Loucy (cell line): ENCODE measurements around the gene RNF41.
"Not testable (repeated sequence)": the region's sequence is repeated elsewhere in the genome, so short reads cannot be mapped to it uniquely, and the experiment has no call there.

ENCODE experiments used
- H2AFZ ChIP-seq: fragments of 200-600 bp; sonication (generic); 2 replicates; pipeline ENCODE4 v1.6.0; 2016; ENCODE audit warnings: antibody characterized with exemption, mild to moderate bottlenecking, low read length, moderate library complexity
- H3F3A ChIP-seq: fragments of 200-600 bp; 2 replicates; pipeline ENCODE4 v1.6.0; 2016; ENCODE audit warnings: antibody characterized with exemption, low read depth, mild to moderate bottlenecking
- H3K27me3 ChIP-seq: fragments of 200-600 bp; sonication (generic); 2 replicates; pipeline ENCODE4 v1.6.1; 2014; ENCODE audit warnings: low read length, mild to moderate bottlenecking; ENCODE audit not compliant: insufficient read depth, poor library complexity, severe bottlenecking
- H3K36me3 ChIP-seq: fragments of 200-600 bp; sonication (generic); 2 replicates; pipeline ENCODE4 v1.6.1; 2016; ENCODE audit warnings: low read length; ENCODE audit not compliant: insufficient read depth
- H3K4me1 ChIP-seq: fragments of 200-600 bp; sonication (generic); 2 replicates; pipeline ENCODE4 v1.5.1; 2014; ENCODE audit warnings: low read length, mild to moderate bottlenecking; ENCODE audit not compliant: insufficient read depth, poor library complexity, severe bottlenecking
- H3K4me2 ChIP-seq: fragments of 200-600 bp; sonication (generic); 2 replicates; pipeline ENCODE4 v1.6.0; 2014; ENCODE audit warnings: antibody characterized with exemption, low read length, low read depth, mild to moderate bottlenecking; ENCODE audit not compliant: poor library complexity, severe bottlenecking
- H3K4me3 ChIP-seq: fragments of 200-600 bp; sonication (generic); 2 replicates; pipeline ENCODE4 v1.5.1; 2014; ENCODE audit warnings: low read length, mild to moderate bottlenecking, mixed read lengths; ENCODE audit not compliant: poor library complexity, severe bottlenecking
- H3K79me2 ChIP-seq: fragments of 200-600 bp; sonication (generic); 2 replicates; pipeline ENCODE4 v1.6.1; 2014; ENCODE audit warnings: low read length; ENCODE audit not compliant: insufficient read depth
- H3K9ac ChIP-seq: fragments of 200-600 bp; sonication (generic); 2 replicates; pipeline ENCODE4 v1.6.0; 2014; ENCODE audit warnings: mild to moderate bottlenecking, low read depth, low read length, moderate library complexity; ENCODE audit not compliant: poor library complexity, severe bottlenecking
- H3K9me2 ChIP-seq: fragments of 200-600 bp; sonication (generic); replicated peaks from 2 replicates; pipeline ENCODE4 v1.6.1; 2016; ENCODE audit warnings: low read depth, low read length, mixed read lengths
- H3K9me3 ChIP-seq: fragments of 200-600 bp; sonication (generic); 2 replicates; pipeline ENCODE4 v1.6.1; 2014; ENCODE audit warnings: mild to moderate bottlenecking, antibody characterized with exemption, low read length, low read depth; ENCODE audit not compliant: insufficient read depth
- H4K20me1 ChIP-seq: fragments of 200-600 bp; sonication (generic); 2 replicates; pipeline ENCODE4 v1.6.0; 2014; ENCODE audit warnings: antibody characterized with exemption, low read length, mild to moderate bottlenecking; ENCODE audit not compliant: insufficient read depth, poor library complexity, severe bottlenecking
- CTCF ChIP-seq: fragments of 200-600 bp; sonication (generic); conservative IDR thresholded peaks from 2 replicates; pipeline ENCODE4 v1.5.1; 2014; ENCODE audit warnings: mild to moderate bottlenecking, antibody characterized with exemption, low read length
- EZH2phosphoT487 ChIP-seq: fragments of 200-600 bp; IDR thresholded peaks from 2 replicates; pipeline ENCODE4 v1.6.1; 2018; ENCODE audit warnings: antibody characterized with exemption, mild to moderate bottlenecking, moderate library complexity, borderline replicate concordance

RNF41 gene

GRCh38 chr12:56156464-56157200 lies 65.1 kb downstream of the RNF41 start:
- not testable (repeated sequence) for H3K9me2 ChIP-seq, H3F3A ChIP-seq, H3K9me3 ChIP-seq, H3K27me3 ChIP-seq, H2AFZ ChIP-seq
- Histone ChIP-seq H3K4me1 (peaks cover 43% of the 10 kb centered on the region), H3K4me3 (peak overlapping the region; percentile 82), H4K20me1 (peaks cover 32% of the 10 kb centered on the region), H3K36me3 (peaks cover 22% of the 10 kb centered on the region; the same call in 1 of the 2 replicates), H3K4me2 (peak overlapping the region; percentile 90), H3K9ac (peak overlapping the region; percentile 94), H3K79me2 (peaks cover 69% of the 10 kb centered on the region)

- H3K4me3 ChIP-seq: no peak overlapping the region
- TF ChIP-seq EZH2phosphoT487: no peak
- H3K79me2 ChIP-seq: peaks cover 56% of the 10 kb centered on the region
- H2AFZ ChIP-seq: no peak overlapping the region
- peak overlapping the region; percentile 92 for H3K9ac ChIP-seq
- H3F3A ChIP-seq: no peaks in the 10 kb centered on the region
- H3K9me3 ChIP-seq: no peaks in the 10 kb centered on the region
- no peaks in the 10 kb centered on the region for H3K27me3 ChIP-seq
- H3K4me2 ChIP-seq: no peak overlapping the region
- H3K4me1 ChIP-seq: peaks cover 37% of the 10 kb centered on the region
- H3K36me3 ChIP-seq: peaks cover 9% of the 10 kb centered on the region; the same call in 1 of the 2 replicates
- H3K9me2 ChIP-seq: no peaks in the 10 kb centered on the region
- peaks cover 20% of the 10 kb centered on the region for H4K20me1 ChIP-seq
Observed at GRCh38 chr12:56155256-56155845, 66.4 kb downstream of the RNF41 start.

- no peak overlapping the region for H2AFZ ChIP-seq
- TF ChIP-seq EZH2phosphoT487: no peak
- no peak for TF ChIP-seq CTCF
- H3F3A ChIP-seq: no peaks in the 10 kb centered on the region
- H3K27me3 ChIP-seq: no peaks in the 10 kb centered on the region
- peak overlapping the region; percentile 92 for H3K9ac ChIP-seq
- peaks cover 32% of the 10 kb centered on the region for H3K4me1 ChIP-seq
- H3K79me2 ChIP-seq: peaks cover 51% of the 10 kb centered on the region
- no peaks in the 10 kb centered on the region for H3K9me2 ChIP-seq
- H3K36me3 ChIP-seq: peaks cover 4% of the 10 kb centered on the region; the same call in 1 of the 2 replicates
- H3K4me2 ChIP-seq: peak overlapping the region; percentile 77
- H4K20me1 ChIP-seq: peaks cover 15% of the 10 kb centered on the region
- no peaks in the 10 kb centered on the region for H3K9me3 ChIP-seq
- no peak overlapping the region for H3K4me3 ChIP-seq
Observed at GRCh38 chr12:56154818-56155217, 66.9 kb downstream of the RNF41 start.

GRCh38 chr12:56154246-56154771 lies 67.4 kb downstream of the RNF41 start:
- no peak overlapping the region for H2AFZ ChIP-seq
- no peaks in the 10 kb centered on the region for H3F3A ChIP-seq
- H3K27me3 ChIP-seq: no peaks in the 10 kb centered on the region
- H3K4me1 ChIP-seq: peaks cover 29% of the 10 kb centered on the region
- H3K9ac ChIP-seq: peak overlapping the region; percentile 92
- no peaks in the 10 kb centered on the region for H3K9me3 ChIP-seq
- H3K36me3 ChIP-seq: no peaks in the 10 kb centered on the region
- no peaks in the 10 kb centered on the region for H3K9me2 ChIP-seq
- H4K20me1 ChIP-seq: peaks cover 10% of the 10 kb centered on the region
- peak overlapping the region; percentile 77 for H3K4me2 ChIP-seq
- peaks cover 46% of the 10 kb centered on the region for H3K79me2 ChIP-seq
- no peak overlapping the region for H3K4me3 ChIP-seq
- no peak for TF ChIP-seq EZH2phosphoT487
- no peak for TF ChIP-seq CTCF
